Activated T-cell treated with anti-CD3 and anti-CD28 coated beads, Interleukin-2, amount 50 U/mL, for 72 hours (primary cell): ENCODE measurements around the gene SLMAP. TPM values are rescaled to one million over a fixed set of nuclear protein-coding genes. Genes with fewer than 3 reads are reported as not detected.
A peak's percentile ranks its signal among the peaks of the same experiment; 100 is the strongest.

Experiments
- ATAC-seq, 2 donors: fragments of 150-1000 bp; cut with Tn5 transposase; replicated peaks in 1 of 2; 2 replicates each; pipeline ENCODE4 v1.10.0; 2021; ENCODE audit warnings: moderate library complexity in 2 of 2, mild to moderate bottlenecking in 1 of 2
- DNase-seq, 2 donors: peaks; one replicate each; pipeline ENCODE4 v3.0.0; 2021 to 2022; ENCODE audit warnings: mixed read lengths in 1 of 2
- H3K27ac Mint-ChIP-seq: one replicate; pipeline ENCODE4 v1.8.0; 2022; ENCODE audit warnings: mild to moderate bottlenecking, moderate library complexity, mixed read lengths
- H3K27me3 Mint-ChIP-seq: one replicate; pipeline ENCODE4 v1.8.0; 2022; ENCODE audit warnings: low read depth, mixed read lengths
- H3K36me3 Mint-ChIP-seq, 2 donors: one replicate each; pipeline ENCODE4 v1.8.0; 2022; ENCODE audit warnings: mixed read lengths in 2 of 2, mild to moderate bottlenecking in 1 of 2; ENCODE audit not compliant: insufficient read depth in 2 of 2
- H3K4me1 Mint-ChIP-seq: one replicate; pipeline ENCODE4 v1.8.0; 2022; ENCODE audit warnings: low read depth, mixed read lengths
- H3K4me3 Mint-ChIP-seq, 2 donors: one replicate each; pipeline ENCODE4 v1.8.0; 2022; ENCODE audit warnings: mild to moderate bottlenecking in 2 of 2, mixed read lengths in 2 of 2, moderate library complexity in 2 of 2
- H3K9me3 Mint-ChIP-seq, 2 donors: one replicate each; pipeline ENCODE4 v1.8.0; 2022; ENCODE audit warnings: mixed read lengths in 2 of 2
- total RNA-seq, 2 donors: library from RNA; stranded (reverse); gene quantifications; one replicate each; pipeline ENCODE4 v1.2.3, GENCODE V29; 2022

Gene SLMAP
- total RNA-seq, 2 donors from 2014 or later: 36.5 to 42.9 TPM

DNA sequence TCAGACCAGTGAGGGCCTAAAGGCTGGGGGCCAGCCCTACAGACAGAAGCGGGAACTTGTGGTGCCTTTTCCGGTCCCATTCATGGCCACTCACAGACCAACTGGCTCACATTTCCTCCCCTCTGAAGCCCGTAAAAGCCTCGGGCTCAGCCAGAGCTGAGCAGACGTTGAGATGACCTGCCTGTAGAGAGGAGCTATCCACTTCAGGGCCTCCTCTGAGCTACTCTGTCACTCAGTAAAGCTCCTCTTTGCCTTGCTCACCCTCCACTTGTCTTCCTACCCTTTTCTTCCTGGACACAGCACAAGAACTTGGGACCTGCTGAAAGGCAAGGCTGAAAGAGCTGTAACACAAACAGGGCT, 53.5 kb downstream of the SLMAP start:
- Mint-ChIP-seq H3K36me3 (peaks cover 0 to 1% of the 10 kb centered on the region in 2 donors), H3K4me1 (peaks cover 41% of the 10 kb centered on the region), H3K4me3 (no peak overlapping the region), H3K27ac (no peak overlapping the region), H3K27me3 (no peaks in the 10 kb centered on the region), H3K9me3 (peaks cover 0 to 2% of the 10 kb centered on the region in 2 donors)
- DNase-seq (no peak), ATAC-seq (no peak)

GRCh38 chr3:57810048-57810447, 53.9 kb downstream of the SLMAP start:
- no peak for ATAC-seq
- DNase-seq: no peak
- no peaks in the 10 kb centered on the region for H3K27me3 Mint-ChIP-seq
- H3K9me3 Mint-ChIP-seq: peaks cover 0 to 2% of the 10 kb centered on the region in 2 donors
- no peak overlapping the region for H3K27ac Mint-ChIP-seq
- peaks cover 36% of the 10 kb centered on the region for H3K4me1 Mint-ChIP-seq
- no peak overlapping the region for H3K4me3 Mint-ChIP-seq
- H3K36me3 Mint-ChIP-seq: peaks cover 0 to 1% of the 10 kb centered on the region in 2 donors

DNA sequence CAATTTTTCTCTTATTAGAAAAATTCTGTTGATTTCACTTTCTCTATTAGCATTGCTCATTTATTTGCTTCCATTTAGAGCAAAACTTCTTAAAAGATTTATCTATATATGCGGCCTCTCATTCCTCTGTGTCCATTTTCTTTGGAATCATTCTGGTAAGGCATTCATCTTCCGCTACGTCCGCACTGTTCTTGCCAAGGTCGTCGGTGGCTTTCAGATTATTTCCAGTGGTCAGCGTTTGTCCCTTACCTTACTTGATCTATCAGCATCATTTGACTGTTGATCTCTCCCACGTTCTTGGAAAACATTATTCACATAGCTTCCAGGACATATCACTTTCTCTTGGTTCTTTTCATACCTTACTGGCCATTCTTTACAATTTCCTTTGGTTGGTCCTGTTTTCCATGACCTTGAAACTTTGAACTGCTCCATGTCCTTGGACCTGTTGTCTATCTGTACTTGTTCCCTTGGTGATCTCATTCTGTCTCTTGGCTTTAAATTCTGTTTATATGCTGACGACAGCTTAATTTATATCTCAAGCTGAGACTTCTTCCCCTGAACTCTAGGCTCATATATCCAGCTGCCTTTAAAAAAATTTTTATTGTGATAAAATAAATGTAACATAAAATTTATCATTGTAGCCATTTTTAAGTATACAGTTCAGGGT, 54.5 kb downstream of the SLMAP start:
- Mint-ChIP-seq H3K27me3 (no peaks in the 10 kb centered on the region), H3K27ac (no peak overlapping the region), H3K4me1 (peaks cover 31% of the 10 kb centered on the region), H3K9me3 (peaks cover 0 to 2% of the 10 kb centered on the region in 2 donors), H3K36me3 (peaks cover 0 to 1% of the 10 kb centered on the region in 2 donors), H3K4me3 (no peak overlapping the region)
- ATAC-seq (no peak), DNase-seq (no peak)

DNA sequence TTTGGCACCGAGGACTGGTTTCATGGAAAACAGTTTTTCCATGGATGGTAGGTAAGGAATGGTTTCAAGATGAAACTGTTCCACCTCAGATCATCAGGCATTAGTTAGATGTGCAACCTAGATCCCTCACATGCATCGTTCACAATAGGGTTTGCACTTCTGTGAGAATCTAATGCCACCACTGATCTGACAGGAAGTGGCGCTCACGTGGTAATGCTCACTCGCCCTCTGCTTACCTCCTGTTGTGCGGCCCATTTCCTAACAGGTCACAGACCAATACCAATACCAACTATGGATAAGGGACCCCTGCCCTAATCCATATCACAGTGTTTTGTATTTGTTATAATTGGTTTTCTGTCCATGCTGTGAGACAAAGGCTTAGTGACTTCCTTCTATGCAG, 58.9 kb downstream of the SLMAP start:
- DNase-seq: peak; percentile 9 to 35
- Mint-ChIP-seq H3K36me3 (no peaks in the 10 kb centered on the region), H3K27ac (no peak overlapping the region), H3K27me3 (no peaks in the 10 kb centered on the region), H3K4me3 (no peak overlapping the region), H3K4me1 (peaks cover 21% of the 10 kb centered on the region), H3K9me3 (peaks cover 0 to 2% of the 10 kb centered on the region in 2 donors)
- ATAC-seq: peak; percentile 52 to 68

DNA sequence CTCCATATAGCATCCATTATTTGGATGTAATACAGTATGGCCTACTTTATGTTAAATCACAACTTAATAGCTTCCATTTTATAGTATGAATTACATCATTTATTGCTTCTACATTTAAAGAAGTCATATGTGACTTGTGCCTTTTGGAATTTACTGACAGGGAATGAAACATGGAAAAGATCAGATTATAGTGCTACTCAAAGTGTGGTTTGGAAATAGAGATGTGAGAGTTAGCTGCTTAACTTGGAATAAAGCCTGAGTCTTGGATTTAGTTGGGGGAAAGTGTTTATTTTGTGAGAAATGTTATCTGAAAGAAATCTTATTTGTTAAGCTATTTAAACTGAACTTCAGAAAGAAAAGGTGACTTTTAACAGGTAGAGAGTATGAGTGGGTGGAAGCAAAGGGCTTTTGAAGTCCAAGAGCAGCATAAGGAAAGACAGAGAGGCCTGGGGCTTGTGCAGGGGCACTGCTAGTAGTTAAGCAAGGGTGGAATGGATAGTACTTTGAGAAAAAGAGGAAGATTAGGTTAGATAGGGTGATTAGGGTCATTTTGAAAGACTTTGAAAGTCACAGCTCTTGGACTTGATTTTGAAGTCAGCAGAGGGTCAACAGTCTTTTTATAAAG, 60.5 kb downstream of the SLMAP start:
- ATAC-seq (no peak), DNase-seq (no peak)
- H3K27me3 Mint-ChIP-seq: no peaks in the 10 kb centered on the region
- peaks cover 21% of the 10 kb centered on the region for H3K4me1 Mint-ChIP-seq
- H3K36me3 Mint-ChIP-seq: no peaks in the 10 kb centered on the region
- H3K9me3 Mint-ChIP-seq: peaks cover 0 to 2% of the 10 kb centered on the region in 2 donors
- H3K4me3 Mint-ChIP-seq: no peak overlapping the region
- H3K27ac Mint-ChIP-seq: peak overlapping the region; percentile 12

- Mint-ChIP-seq H3K36me3 (no peaks in the 10 kb centered on the region), H3K4me1 (peaks cover 21% of the 10 kb centered on the region), H3K27me3 (no peaks in the 10 kb centered on the region), H3K9me3 (no peaks in the 10 kb centered on the region), H3K4me3 (no peak overlapping the region), H3K27ac (peak overlapping the region; percentile 75)
- ATAC-seq (no peak), DNase-seq (no peak)
These were observed 62.7 kb downstream of the SLMAP start for GRCh38 chr3:57818772-57819171.

- DNase-seq (no peak), ATAC-seq (no peak)
- Mint-ChIP-seq H3K36me3 (no peaks in the 10 kb centered on the region), H3K27ac (no peak overlapping the region), H3K4me1 (peaks cover 21% of the 10 kb centered on the region), H3K9me3 (no peaks in the 10 kb centered on the region), H3K4me3 (no peak overlapping the region), H3K27me3 (no peaks in the 10 kb centered on the region)
These were observed 64.4 kb downstream of the SLMAP start for GRCh38 chr3:57820479-57820878.

DNA sequence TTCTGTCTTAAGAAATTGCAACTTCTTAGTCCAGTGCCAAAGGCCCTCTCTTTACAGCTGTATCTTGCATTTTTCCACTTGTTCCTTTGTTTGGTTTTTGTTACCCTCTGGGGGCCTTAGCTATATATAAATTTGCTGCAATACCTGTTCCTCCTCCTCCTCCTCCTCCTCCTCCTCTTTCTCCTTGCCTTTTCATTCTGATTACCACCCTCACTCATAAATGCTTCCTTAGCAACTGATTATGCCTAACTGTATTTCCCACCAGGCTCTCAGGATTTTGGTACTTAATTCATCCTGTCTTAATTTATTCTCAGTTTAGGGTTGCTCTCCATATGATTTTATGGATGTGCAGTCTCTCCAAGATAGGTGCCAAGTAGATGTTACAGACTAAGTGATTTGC, 65.7 kb downstream of the SLMAP start:
- H3K9me3 Mint-ChIP-seq: no peaks in the 10 kb centered on the region
- no peak for ATAC-seq
- H3K36me3 Mint-ChIP-seq: no peaks in the 10 kb centered on the region
- H3K27me3 Mint-ChIP-seq: no peaks in the 10 kb centered on the region
- H3K4me3 Mint-ChIP-seq: no peak overlapping the region
- H3K4me1 Mint-ChIP-seq: peaks cover 15% of the 10 kb centered on the region
- H3K27ac Mint-ChIP-seq: no peak overlapping the region
- no peak for DNase-seq

- no peaks in the 10 kb centered on the region for H3K36me3 Mint-ChIP-seq
- no peak overlapping the region for H3K27ac Mint-ChIP-seq
- ATAC-seq (no peak), DNase-seq (no peak)
- no peak overlapping the region for H3K4me3 Mint-ChIP-seq
- H3K27me3 Mint-ChIP-seq: no peaks in the 10 kb centered on the region
- peaks cover 10% of the 10 kb centered on the region for H3K4me1 Mint-ChIP-seq
- no peaks in the 10 kb centered on the region for H3K9me3 Mint-ChIP-seq
These were observed 66.6 kb downstream of the SLMAP start for GRCh38 chr3:57822686-57823085.

DNA sequence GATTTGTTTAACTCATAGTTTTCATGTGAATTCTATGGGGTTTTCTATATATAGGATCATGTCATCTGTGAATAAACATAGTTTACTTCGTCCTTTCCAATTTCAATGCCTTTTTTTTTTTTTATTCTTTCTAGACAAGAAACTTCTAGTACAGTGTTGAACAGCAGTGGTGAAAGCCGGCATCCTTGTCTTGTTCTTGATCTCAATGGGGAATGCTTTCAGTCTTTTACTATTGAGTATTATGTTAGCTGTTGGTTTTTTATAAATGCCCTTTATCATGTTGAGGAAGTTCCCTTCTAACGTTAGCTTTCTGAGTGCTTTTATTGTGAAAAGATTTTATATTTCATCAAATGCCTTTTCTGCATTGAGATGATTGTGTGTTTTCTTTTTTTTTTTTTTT, 69.0 kb downstream of the SLMAP start:
- Mint-ChIP-seq H3K9me3 (no peaks in the 10 kb centered on the region), H3K27me3 (no peaks in the 10 kb centered on the region), H3K36me3 (no peaks in the 10 kb centered on the region), H3K4me3 (no peak overlapping the region), H3K4me1 (no peaks in the 10 kb centered on the region), H3K27ac (no peak overlapping the region)
- ATAC-seq (no peak), DNase-seq (no peak)

DNA sequence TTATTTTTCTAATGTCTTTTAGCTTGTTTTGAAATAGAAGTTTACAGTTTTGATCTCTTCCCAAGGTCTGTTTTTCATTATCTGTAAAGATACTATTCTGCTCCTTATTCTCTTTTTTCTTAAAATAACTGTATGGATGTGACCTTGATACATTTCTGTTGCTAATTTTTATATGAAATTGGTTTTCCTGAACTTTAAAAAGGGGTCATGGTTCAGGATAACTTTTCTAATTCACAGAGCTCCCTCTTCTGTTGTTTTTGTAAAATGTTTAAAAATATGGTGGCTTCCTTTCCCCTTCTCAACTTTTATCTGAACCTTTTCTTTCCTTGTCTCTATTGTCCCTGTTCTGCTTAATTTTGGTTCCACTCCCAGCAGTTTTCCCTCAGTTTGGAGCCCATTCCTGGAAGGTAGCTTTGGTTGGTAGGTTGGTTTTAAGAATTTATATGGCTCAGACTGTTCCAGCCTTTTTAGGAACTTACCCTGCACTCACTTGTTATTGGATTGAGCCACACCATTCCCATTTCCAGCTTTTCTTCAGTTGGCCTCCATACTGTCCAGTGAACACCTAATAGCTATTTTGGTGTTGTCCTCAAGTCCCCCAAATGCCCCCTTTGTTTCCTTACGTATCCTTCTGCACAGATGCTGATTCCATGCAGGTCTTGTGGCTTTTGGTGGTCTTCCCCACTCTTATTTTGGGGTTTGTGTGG, 70.3 kb downstream of the SLMAP start:
- Mint-ChIP-seq H3K4me3 (no peak overlapping the region), H3K27me3 (no peaks in the 10 kb centered on the region), H3K9me3 (no peaks in the 10 kb centered on the region), H3K36me3 (no peaks in the 10 kb centered on the region), H3K27ac (peak overlapping the region; percentile 57), H3K4me1 (no peaks in the 10 kb centered on the region)
- ATAC-seq: no peak
- no peak for DNase-seq

GRCh38 chr3:57826952-57827723, 71.0 kb downstream of the SLMAP start:
- H3K36me3 Mint-ChIP-seq: no peaks in the 10 kb centered on the region
- H3K4me3 Mint-ChIP-seq: no peak overlapping the region
- ATAC-seq (no peak), DNase-seq (no peak)
- no peak overlapping the region for H3K27ac Mint-ChIP-seq
- no peaks in the 10 kb centered on the region for H3K4me1 Mint-ChIP-seq
- no peaks in the 10 kb centered on the region for H3K27me3 Mint-ChIP-seq
- H3K9me3 Mint-ChIP-seq: no peaks in the 10 kb centered on the region

- no peak overlapping the region for H3K4me3 Mint-ChIP-seq
- H3K36me3 Mint-ChIP-seq: no peaks in the 10 kb centered on the region
- no peaks in the 10 kb centered on the region for H3K4me1 Mint-ChIP-seq
- no peak for ATAC-seq
- DNase-seq: no peak
- no peaks in the 10 kb centered on the region for H3K9me3 Mint-ChIP-seq
- no peaks in the 10 kb centered on the region for H3K27me3 Mint-ChIP-seq
- no peak overlapping the region for H3K27ac Mint-ChIP-seq
These were observed 71.6 kb downstream of the SLMAP start for GRCh38 chr3:57827757-57828156.
